ENCODE data around the gene GFRA1.

- no peak for TF ChIP-seq CTCF (IDR thresholded peaks at IDR 0.05; ENCODE audit: borderline replicate concordance, extremely low read depth, low read length, poor library complexity, severe bottlenecking)
- no peak for TF ChIP-seq EZH2 (IDR thresholded peaks at IDR 0.05; ENCODE audit: borderline replicate concordance, low read depth, low read length, severe bottlenecking)
Observed at GRCh38 chr10:116233230-116233629, 39.8 kb downstream of the GFRA1 start.
